Naive thymus-derived CD4-positive, alpha-beta T cell (primary cell): ENCODE data around the gene SLC13A4. TPM values are rescaled to one million over a fixed set of nuclear protein-coding genes. Genes with fewer than 3 reads are reported as not detected.
A peak's percentile ranks its signal among the peaks of the same experiment; 100 is the strongest.
"Not testable (repeated sequence)": the region's sequence is repeated elsewhere in the genome, so short reads cannot be mapped to it uniquely, and the experiment has no call there.

Source experiments
- ATAC-seq: fragments of 150-1000 bp; cut with Tn5 transposase; 2 replicates; pipeline ENCODE4 v1.10.0; 2021; ENCODE audit warnings: mild to moderate bottlenecking, moderate library complexity
- CTCF ChIA-PET: fragments of 350-600 bp; sonication (Branson Sonifier 250); formaldehyde crosslinking; loops from one replicate; lab custom pipeline; 2021; ENCODE audit warnings: antibody characterized with exemption; lab: Charles Lee
- POLR2A ChIA-PET: fragments of 350-600 bp; sonication (Branson Sonifier 250); formaldehyde crosslinking; loops from one replicate; lab custom pipeline; 2021; ENCODE audit warnings: antibody characterized with exemption, inconsistent platforms; lab: Charles Lee
- DNase-seq, 9 donors: peaks; one replicate each; pipeline versions ENCODE4 v3.0.0 to v3.0.0-alpha.2; 2020 to 2022; ENCODE audit warnings: mixed read lengths in 1 of 9
- H3K27ac ChIP-seq: one replicate; pipeline ENCODE4 v1.7.0; 2013; ENCODE audit warnings: mild to moderate bottlenecking, low read depth, low read length, moderate library complexity
- H3K27me3 ChIP-seq, 2 donors: one replicate each; pipeline ENCODE4 v1.7.0; 2013; ENCODE audit warnings: low read length in 2 of 2, mild to moderate bottlenecking in 2 of 2, moderate library complexity in 2 of 2; ENCODE audit not compliant: control insufficient read depth in 2 of 2, insufficient read depth in 2 of 2
- H3K36me3 ChIP-seq, 3 experiments: 1 replicate in 2 of 3; 2 replicates in 1 of 3; pipeline ENCODE4 v1.7.0; 2013; ENCODE audit warnings: low read length in 3 of 3, mild to moderate bottlenecking in 3 of 3, moderate library complexity in 1 of 3; ENCODE audit not compliant: insufficient read depth in 3 of 3, control insufficient read depth in 2 of 3
- H3K4me1 ChIP-seq, 2 donors: one replicate each; pipeline ENCODE4 v1.7.0; 2013; ENCODE audit warnings: low read length in 2 of 2, mild to moderate bottlenecking in 2 of 2, moderate library complexity in 1 of 2; ENCODE audit not compliant: control insufficient read depth in 2 of 2, insufficient read depth in 2 of 2
- H3K4me3 ChIP-seq: 2 replicates; pipeline ENCODE4 v1.7.0; 2013; ENCODE audit warnings: mild to moderate bottlenecking, low read length
- H3K9me3 ChIP-seq, 3 experiments: 1 replicate in 2 of 3; 2 replicates in 1 of 3; pipeline ENCODE4 v1.7.0; 2013; ENCODE audit warnings: low read length in 3 of 3; ENCODE audit not compliant: control insufficient read depth in 2 of 3
- H3K27ac Mint-ChIP-seq, 9 donors: one replicate each; pipeline ENCODE4 v1.8.0; 2020 to 2022; ENCODE audit warnings: mixed read lengths in 9 of 9, mild to moderate bottlenecking in 8 of 9, moderate library complexity in 5 of 9, inconsistent platforms in 2 of 9
- H3K27me3 Mint-ChIP-seq, 5 donors: one replicate each; pipeline ENCODE4 v1.8.0; 2021 to 2022; ENCODE audit warnings: mixed read lengths in 5 of 5, mild to moderate bottlenecking in 1 of 5
- H3K36me3 Mint-ChIP-seq, 5 donors: one replicate each; pipeline ENCODE4 v1.8.0; 2020 to 2022; ENCODE audit warnings: mixed read lengths in 5 of 5, mild to moderate bottlenecking in 3 of 5, inconsistent platforms in 1 of 5
- H3K4me1 Mint-ChIP-seq, 7 donors: one replicate each; pipeline ENCODE4 v1.8.0; 2020 to 2022; ENCODE audit warnings: mixed read lengths in 7 of 7, mild to moderate bottlenecking in 3 of 7, inconsistent platforms in 1 of 7
- H3K4me3 Mint-ChIP-seq, 10 donors: one replicate each; pipeline ENCODE4 v1.8.0; 2020 to 2022; ENCODE audit warnings: mild to moderate bottlenecking in 10 of 10, mixed read lengths in 10 of 10, moderate library complexity in 6 of 10, inconsistent platforms in 2 of 10
- H3K9me3 Mint-ChIP-seq, 11 donors: one replicate each; pipeline ENCODE4 v1.8.0; 2020 to 2022; ENCODE audit warnings: mixed read lengths in 11 of 11, mild to moderate bottlenecking in 4 of 11, inconsistent platforms in 1 of 11, moderate library complexity in 1 of 11
- intact Hi-C, 2 donors: fragments of 100-400 bp; cut with micrococcal nuclease; formaldehyde crosslinking; loops; one replicate each; pipeline ENCODE4 v1.15.1; 2023
- polyA plus RNA-seq, 2 donors: library from polyadenylated mRNA; unstranded; fragments of 300-500 nt; fragmentation: Illumina TruSeq; gene quantifications; one replicate each; pipeline ENCODE4 v1.2.3, GENCODE V29; 2021
- total RNA-seq, 6 experiments: library from RNA in 5 of 6; stranded (reverse) in 5 of 6; gene quantifications; 1 replicate in 5 of 6; 2 replicates in 1 of 6; pipeline ENCODE4 v1.2.3 and lab custom pipeline; 2021 to 2026

The SLC13A4 gene, protein sequence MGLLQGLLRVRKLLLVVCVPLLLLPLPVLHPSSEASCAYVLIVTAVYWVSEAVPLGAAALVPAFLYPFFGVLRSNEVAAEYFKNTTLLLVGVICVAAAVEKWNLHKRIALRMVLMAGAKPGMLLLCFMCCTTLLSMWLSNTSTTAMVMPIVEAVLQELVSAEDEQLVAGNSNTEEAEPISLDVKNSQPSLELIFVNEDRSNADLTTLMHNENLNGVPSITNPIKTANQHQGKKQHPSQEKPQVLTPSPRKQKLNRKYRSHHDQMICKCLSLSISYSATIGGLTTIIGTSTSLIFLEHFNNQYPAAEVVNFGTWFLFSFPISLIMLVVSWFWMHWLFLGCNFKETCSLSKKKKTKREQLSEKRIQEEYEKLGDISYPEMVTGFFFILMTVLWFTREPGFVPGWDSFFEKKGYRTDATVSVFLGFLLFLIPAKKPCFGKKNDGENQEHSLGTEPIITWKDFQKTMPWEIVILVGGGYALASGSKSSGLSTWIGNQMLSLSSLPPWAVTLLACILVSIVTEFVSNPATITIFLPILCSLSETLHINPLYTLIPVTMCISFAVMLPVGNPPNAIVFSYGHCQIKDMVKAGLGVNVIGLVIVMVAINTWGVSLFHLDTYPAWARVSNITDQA
- total RNA-seq = not detected
- under 1 TPM in 1 of 2 donors, not detected in 1; 0.02 TPM for polyA plus RNA-seq
- total RNA-seq (lab: John Stamatoyannopoulos, UW) = not detected

DNA sequence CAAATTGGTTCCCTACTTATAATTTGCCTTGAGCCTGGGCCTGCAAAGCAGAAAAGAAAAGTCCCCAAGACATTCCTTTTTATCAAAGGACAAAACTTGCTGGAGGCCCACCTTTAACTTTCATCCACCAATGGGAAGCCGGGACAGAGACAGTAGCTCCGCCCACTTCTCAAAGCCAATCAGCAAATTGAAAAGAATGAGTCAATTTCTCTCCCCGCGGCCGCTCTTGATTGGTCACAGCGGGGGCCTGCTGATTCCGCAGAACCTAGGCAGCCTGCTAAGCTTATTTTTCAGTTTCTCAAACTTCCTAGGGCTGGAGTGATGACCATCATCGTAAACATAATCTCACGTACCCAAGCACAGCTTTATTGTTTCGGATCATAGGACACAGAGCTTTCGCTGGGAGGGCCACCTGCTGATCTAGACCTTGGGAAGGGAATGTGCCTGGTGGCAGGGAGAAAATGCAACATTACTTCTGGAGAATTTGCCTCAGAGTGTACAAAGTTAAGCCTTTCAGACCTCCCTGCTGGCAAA is at the start of gene SLC13A4:
SLC13A4 (minus strand) TSS at position 51 of the 534 bp plus-strand sequence. CDS start 690 bp downstream, outside the sequence.
- H3K27ac Mint-ChIP-seq = peak within 1 kb of the TSS in 1 of 9 donors; percentile 46

GRCh38 chr7:135775915-135776314 is 47.9 kb upstream of the SLC13A4 start:
- H3K36me3 ChIP-seq, ATAC-seq, CTCF ChIA-PET, H3K27ac ChIP-seq, H3K27me3 ChIP-seq, DNase-seq, H3K9me3 ChIP-seq, H3K27ac Mint-ChIP-seq, H3K4me1 Mint-ChIP-seq, H3K36me3 Mint-ChIP-seq, POLR2A ChIA-PET, H3K4me3 ChIP-seq, intact Hi-C loops, H3K4me3 Mint-ChIP-seq, H3K4me1 ChIP-seq: not testable (repeated sequence)
- Mint-ChIP-seq H3K27me3 (peaks cover 11 to 27% (median 19%) of the 10 kb centered on the region in 5 donors), H3K9me3 (peaks cover 0 to 17% (median 3%) of the 10 kb centered on the region in 11 donors)

More for the DNA sequence above, at the start of gene SLC13A4:
- H3K4me3 Mint-ChIP-seq = no peak within 1 kb of the TSS
- no peaks in the 10 kb centered on the region for H3K9me3 Mint-ChIP-seq
- ChIA-PET POLR2A (no interaction called here), CTCF (no interaction called here)
- H3K9me3 ChIP-seq = no peaks in the 10 kb centered on the region
- no peak within 1 kb of the TSS for H3K4me3 ChIP-seq
- H3K36me3 Mint-ChIP-seq = no peaks in the 10 kb centered on the region
- peaks cover 0 to 14% (median 6%) of the 10 kb centered on the region in 5 donors for H3K27me3 Mint-ChIP-seq
- ATAC-seq (no peak), DNase-seq (no peak)
- intact Hi-C loops = no loop called here
- no peaks in the 10 kb centered on the region for H3K27me3 ChIP-seq
- H3K27ac ChIP-seq = no peak within 1 kb of the TSS
- no peaks in the 10 kb centered on the region for H3K4me1 Mint-ChIP-seq
- H3K4me1 ChIP-seq = no peaks in the 10 kb centered on the region
- H3K36me3 ChIP-seq = no peaks in the 10 kb centered on the region

DNA sequence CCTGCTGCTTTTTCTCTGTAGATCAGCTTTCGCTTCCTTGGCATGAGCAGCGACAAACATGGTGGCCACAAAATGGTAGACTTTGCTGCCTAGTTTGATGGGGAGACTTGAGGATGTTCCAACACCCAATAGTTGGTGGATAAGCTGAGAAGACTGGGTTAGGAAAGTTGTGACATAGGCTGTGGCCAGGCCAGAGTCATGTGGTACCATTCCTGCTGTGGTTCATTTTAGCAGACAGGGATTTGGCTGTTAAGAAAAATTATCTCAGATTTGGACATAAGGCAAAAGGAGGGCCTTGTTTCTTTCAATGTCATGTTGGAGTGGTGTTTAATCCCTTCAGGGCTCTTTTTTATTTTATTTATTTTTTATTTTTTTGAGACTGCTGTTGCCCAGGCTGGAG is 47.2 kb upstream of the SLC13A4 start:
- H3K36me3 Mint-ChIP-seq = peaks cover 0 to 7% (median 0%) of the 10 kb centered on the region in 5 donors

DNA sequence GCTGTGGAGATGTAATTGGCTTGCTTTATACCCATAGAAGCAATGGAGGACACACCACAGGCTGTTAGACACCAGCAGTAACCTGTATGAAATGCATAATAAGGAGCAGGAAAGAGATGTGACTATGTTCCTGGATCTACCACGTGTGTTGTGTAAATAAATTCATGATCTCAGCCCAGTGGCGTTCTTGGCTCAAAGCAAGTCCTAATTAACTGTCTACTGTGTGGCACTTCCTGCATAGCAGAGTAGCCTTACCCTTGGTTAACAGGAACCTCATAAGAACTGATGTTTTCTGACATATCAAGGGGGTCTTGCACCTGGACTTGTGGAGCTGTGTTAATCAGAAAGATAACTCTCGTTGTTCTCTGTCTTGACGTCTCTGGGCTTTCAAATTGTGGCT is 46.3 kb upstream of the SLC13A4 start:
- H3K4me3 ChIP-seq = no peak overlapping the region
- Mint-ChIP-seq H3K27ac (no peak overlapping the region), H3K4me1 (no peaks in the 10 kb centered on the region), H3K9me3 (peaks cover 0 to 17% (median 3%) of the 10 kb centered on the region in 11 donors), H3K36me3 (peaks cover 0 to 7% (median 0%) of the 10 kb centered on the region in 5 donors), H3K27me3 (peaks cover 8 to 23% (median 19%) of the 10 kb centered on the region in 5 donors), H3K4me3 (no peak overlapping the region)
- no peak for ATAC-seq
- POLR2A ChIA-PET = no interaction called here
- intact Hi-C loops = no loop called here
- no peak for DNase-seq
- H3K36me3 ChIP-seq = no peaks in the 10 kb centered on the region
- no peak overlapping the region for H3K27ac ChIP-seq
- no peaks in the 10 kb centered on the region for H3K4me1 ChIP-seq
- no peaks in the 10 kb centered on the region for H3K27me3 ChIP-seq
- CTCF ChIA-PET = no interaction called here
- no peaks in the 10 kb centered on the region for H3K9me3 ChIP-seq

More for the DNA sequence above, 47.2 kb upstream of the SLC13A4 start:
- H3K4me1 Mint-ChIP-seq = no peaks in the 10 kb centered on the region
- H3K4me3 ChIP-seq = no peak overlapping the region
- H3K27me3 ChIP-seq = no peaks in the 10 kb centered on the region
- H3K36me3 ChIP-seq = no peaks in the 10 kb centered on the region
- intact Hi-C loops = no loop called here
- no peak overlapping the region for H3K27ac ChIP-seq
- no peak overlapping the region for H3K4me3 Mint-ChIP-seq
- peaks cover 8 to 25% (median 19%) of the 10 kb centered on the region in 5 donors for H3K27me3 Mint-ChIP-seq
- no peaks in the 10 kb centered on the region for H3K4me1 ChIP-seq
- ATAC-seq (no peak), DNase-seq (no peak)
- ChIA-PET CTCF (no interaction called here), POLR2A (no interaction called here)
- no peaks in the 10 kb centered on the region for H3K9me3 ChIP-seq
- no peak overlapping the region for H3K27ac Mint-ChIP-seq
- H3K9me3 Mint-ChIP-seq = peaks cover 0 to 17% (median 3%) of the 10 kb centered on the region in 11 donors

DNA sequence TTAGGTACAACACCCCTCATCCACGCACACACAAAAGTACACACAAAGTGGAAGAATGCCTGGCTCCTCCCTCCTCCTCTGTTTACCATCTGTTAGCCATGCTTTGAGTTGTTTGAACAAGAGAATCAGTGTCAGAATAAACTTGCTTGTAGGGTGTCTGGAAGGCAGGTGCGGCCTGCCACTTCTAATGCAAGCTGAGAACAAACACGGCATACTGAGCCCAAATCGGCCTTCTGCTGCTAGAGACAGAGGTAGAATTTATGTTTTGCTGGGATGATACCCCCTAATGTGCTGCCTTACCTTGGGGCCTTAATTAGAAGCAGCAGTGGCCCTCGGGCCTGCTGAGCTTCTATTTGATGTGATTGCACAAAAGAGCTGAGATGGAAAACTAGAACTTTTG is 45.5 kb upstream of the SLC13A4 start:
- peak overlapping the region in 1 of 9 donors; percentile 63 for H3K27ac Mint-ChIP-seq
- H3K4me3 Mint-ChIP-seq = no peak overlapping the region
- DNase-seq = no peak
- H3K36me3 Mint-ChIP-seq = peaks cover 0 to 6% (median 0%) of the 10 kb centered on the region in 5 donors
- Histone ChIP-seq H3K36me3 (no peaks in the 10 kb centered on the region), H3K27ac (no peak overlapping the region), H3K4me3 (no peak overlapping the region), H3K9me3 (no peaks in the 10 kb centered on the region), H3K27me3 (no peaks in the 10 kb centered on the region), H3K4me1 (no peaks in the 10 kb centered on the region)
- ATAC-seq = no peak
- H3K9me3 Mint-ChIP-seq = peaks cover 0 to 16% (median 3%) of the 10 kb centered on the region in 11 donors
- intact Hi-C loops = no loop called here
- H3K4me1 Mint-ChIP-seq = no peaks in the 10 kb centered on the region
- CTCF ChIA-PET = no interaction called here
- POLR2A ChIA-PET = no interaction called here
- peaks cover 2 to 20% (median 16%) of the 10 kb centered on the region in 5 donors for H3K27me3 Mint-ChIP-seq

- no peak overlapping the region for H3K4me3 Mint-ChIP-seq
- ChIA-PET CTCF (no interaction called here), POLR2A (no interaction called here)
- Histone ChIP-seq H3K4me3 (no peak overlapping the region), H3K27me3 (no peaks in the 10 kb centered on the region), H3K9me3 (no peaks in the 10 kb centered on the region), H3K27ac (no peak overlapping the region), H3K36me3 (no peaks in the 10 kb centered on the region), H3K4me1 (no peaks in the 10 kb centered on the region)
- no peaks in the 10 kb centered on the region for H3K36me3 Mint-ChIP-seq
- DNase-seq = no peak
- peaks cover 0 to 9% (median 0%) of the 10 kb centered on the region in 11 donors for H3K9me3 Mint-ChIP-seq
- ATAC-seq = no peak
- intact Hi-C loops = no loop called here
- H3K27me3 Mint-ChIP-seq = peaks cover 0 to 17% (median 16%) of the 10 kb centered on the region in 5 donors
- H3K27ac Mint-ChIP-seq = no peak overlapping the region
- H3K4me1 Mint-ChIP-seq = no peaks in the 10 kb centered on the region
Measured at GRCh38 chr7:135772639-135773222, 44.7 kb upstream of the SLC13A4 start.
